ENCODE results near the gene PCDH1.

GRCh38 chr5:141917760-141918159, 39.5 kb upstream of the PCDH1 start:
- TF ChIP-seq CTCF (IDR thresholded peaks at IDR 0.05), result no peak
- TF ChIP-seq ZFX (IDR thresholded peaks at IDR 0.05; ENCODE audit: borderline replicate concordance), result no peak

Measured in 22Rv1 (cell line).